AG04450 (cell line): ENCODE results near the gene SLC1A7. TPM values are rescaled to one million over a fixed set of nuclear protein-coding genes. Genes with fewer than 3 reads are reported as not detected.

Experiments used
- CTCF ChIA-PET: fragments of 300-600, 350-600 bp; formaldehyde crosslinking; extraction: SDS; loops from one replicate; lab custom pipeline; 2022; ENCODE audit warnings: antibody characterized with exemption, inconsistent platforms; lab: Charles Lee
- POLR2A ChIA-PET: fragments of 350-600 bp; formaldehyde crosslinking; extraction: SDS; loops from one replicate; lab custom pipeline; 2021; ENCODE audit warnings: antibody characterized with exemption, inconsistent platforms; lab: Yijun Ruan, JAX
- DNase-seq: peaks from one replicate; pipeline ENCODE4 v3.0.0-alpha.2; 2011; ENCODE audit warnings: low read depth, low spot score
- H3K27ac ChIP-seq: one replicate; pipeline ENCODE4 v1.5.1; 2012; ENCODE audit warnings: low read depth, low read length, control low read depth
- H3K27me3 ChIP-seq: one replicate; pipeline ENCODE4 v1.6.0; 2012; ENCODE audit warnings: low read length; ENCODE audit not compliant: control insufficient read depth, insufficient read depth
- H3K4me3 ChIP-seq: 2 replicates; pipeline ENCODE4 v1.5.1; 2011; ENCODE audit warnings: mild to moderate bottlenecking, low read depth, low read length, control low read depth
- H3K9me3 ChIP-seq: 2 replicates; pipeline ENCODE4 v1.5.1; 2012; ENCODE audit warnings: low read length; ENCODE audit not compliant: control insufficient read depth, insufficient read depth
- polyA plus RNA-seq: library from polyadenylated mRNA; depleted of rRNA; stranded (reverse); fragments of >200 nt; gene quantifications from 2 replicates; pipeline ENCODE4 v1.2.3, GENCODE V29; 2011
- TF ChIP-seq, protein P1 (sequence below): IDR thresholded peaks from 2 replicates; pipeline ENCODE4 v1.5.1; 2011; ENCODE audit warnings: low read depth, low read length, control low read depth, inconsistent platforms

The SLC1A7 gene
- polyA plus RNA-seq, 1 experiment, result 0.11 TPM

DNA sequence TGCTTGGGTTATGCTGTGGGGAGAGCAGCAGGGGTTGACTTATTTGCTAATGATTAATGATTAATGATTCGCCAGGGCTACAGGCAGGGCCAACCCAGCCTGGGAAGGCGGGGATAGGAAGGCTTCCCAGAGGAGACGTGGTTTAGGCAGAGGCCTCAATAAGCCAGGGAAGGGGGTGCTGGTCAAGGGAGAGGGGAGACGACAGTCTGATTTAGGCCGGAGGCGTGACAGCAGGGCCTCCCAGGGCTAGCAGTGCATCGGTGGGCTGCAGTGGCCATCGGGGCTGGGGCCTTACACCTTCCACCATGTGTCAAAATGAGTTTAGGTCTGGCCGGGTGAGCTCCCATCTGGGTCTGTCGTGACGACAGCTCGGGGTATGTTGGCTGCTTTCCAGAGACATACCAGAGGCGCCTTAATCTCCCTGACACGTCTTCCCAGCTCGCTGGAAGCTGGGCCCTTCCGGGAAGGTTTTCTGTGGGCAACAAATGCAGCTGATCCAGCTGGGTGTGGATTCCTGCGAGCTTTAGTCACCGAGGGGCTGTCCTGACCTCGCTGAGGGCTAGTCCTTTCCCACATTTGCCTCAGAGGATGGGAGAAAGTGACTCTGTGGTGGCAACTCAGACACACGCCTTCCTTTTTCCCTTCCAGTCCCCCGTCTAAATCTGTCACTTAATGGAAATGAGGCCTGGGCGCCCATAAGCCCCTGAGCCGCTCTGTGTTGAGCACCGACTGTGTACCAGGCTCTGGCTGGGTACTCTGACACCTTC lies 3.7 kb upstream of the SLC1A7 start:
- 0 out of 2 replicates have a peak overlapping the region, but pooled peaks have one; percentile 23 for H3K4me3 ChIP-seq
- H3K27me3 ChIP-seq, result no peaks in the 10 kb centered on the region
- no peaks in the 10 kb centered on the region for H3K9me3 ChIP-seq
- ChIA-PET POLR2A (interaction anchor here (0.8 to 1.7 kb wide), 10 partner anchors 10 to 103 kb away, joined by 3 to 28 read pairs (median 5); no protein-coding TSS in a partner anchor), CTCF (no interaction called here)
- peak; percentile 99 for DNase-seq
- TF ChIP-seq, protein P1, sequence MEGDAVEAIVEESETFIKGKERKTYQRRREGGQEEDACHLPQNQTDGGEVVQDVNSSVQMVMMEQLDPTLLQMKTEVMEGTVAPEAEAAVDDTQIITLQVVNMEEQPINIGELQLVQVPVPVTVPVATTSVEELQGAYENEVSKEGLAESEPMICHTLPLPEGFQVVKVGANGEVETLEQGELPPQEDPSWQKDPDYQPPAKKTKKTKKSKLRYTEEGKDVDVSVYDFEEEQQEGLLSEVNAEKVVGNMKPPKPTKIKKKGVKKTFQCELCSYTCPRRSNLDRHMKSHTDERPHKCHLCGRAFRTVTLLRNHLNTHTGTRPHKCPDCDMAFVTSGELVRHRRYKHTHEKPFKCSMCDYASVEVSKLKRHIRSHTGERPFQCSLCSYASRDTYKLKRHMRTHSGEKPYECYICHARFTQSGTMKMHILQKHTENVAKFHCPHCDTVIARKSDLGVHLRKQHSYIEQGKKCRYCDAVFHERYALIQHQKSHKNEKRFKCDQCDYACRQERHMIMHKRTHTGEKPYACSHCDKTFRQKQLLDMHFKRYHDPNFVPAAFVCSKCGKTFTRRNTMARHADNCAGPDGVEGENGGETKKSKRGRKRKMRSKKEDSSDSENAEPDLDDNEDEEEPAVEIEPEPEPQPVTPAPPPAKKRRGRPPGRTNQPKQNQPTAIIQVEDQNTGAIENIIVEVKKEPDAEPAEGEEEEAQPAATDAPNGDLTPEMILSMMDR, result no peak
- peak overlapping the region; percentile 100 for H3K27ac ChIP-seq

DNA sequence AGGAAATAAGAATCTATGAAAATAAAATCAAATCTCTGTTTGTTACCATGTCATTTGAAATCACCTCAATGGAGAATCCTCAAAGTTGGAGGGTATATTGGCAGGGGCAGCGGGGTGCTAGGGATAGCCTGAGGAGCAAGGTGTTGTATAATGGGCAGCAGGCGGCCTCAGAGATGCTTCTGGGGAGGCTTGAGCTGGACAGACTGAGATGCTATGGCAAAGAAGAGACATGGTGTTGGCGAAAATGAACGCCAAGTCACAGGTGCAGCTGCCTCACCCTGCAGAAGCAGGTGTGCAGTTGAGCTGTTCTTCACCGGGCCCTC lies 3.1 kb upstream of the SLC1A7 start:
- Histone ChIP-seq H3K27ac (peak overlapping the region; percentile 100), H3K4me3 (no peak overlapping the region), H3K9me3 (no peaks in the 10 kb centered on the region), H3K27me3 (no peaks in the 10 kb centered on the region)
- DNase-seq, result no peak
- TF ChIP-seq, protein P1, result no peak
- CTCF ChIA-PET, result no interaction called here
- POLR2A ChIA-PET, result interaction anchor here (0.8 to 1.7 kb wide), 8 partner anchors 10 to 102 kb away, joined by 3 to 28 read pairs (median 5); no protein-coding TSS in a partner anchor

- TF ChIP-seq, protein P1, result no peak
- Histone ChIP-seq H3K27ac (peak overlapping the region; percentile 100), H3K9me3 (no peaks in the 10 kb centered on the region), H3K4me3 (no peak overlapping the region), H3K27me3 (no peaks in the 10 kb centered on the region)
- DNase-seq, result no peak
- ChIA-PET CTCF (no interaction called here), POLR2A (interaction anchor here (1.2 to 1.7 kb wide), 5 partner anchors 9 to 38 kb away, joined by 4 to 28 read pairs (median 6); no protein-coding TSS in a partner anchor)
These were observed 2.7 kb upstream of the SLC1A7 start for GRCh38 chr1:53145051-53145600.

DNA sequence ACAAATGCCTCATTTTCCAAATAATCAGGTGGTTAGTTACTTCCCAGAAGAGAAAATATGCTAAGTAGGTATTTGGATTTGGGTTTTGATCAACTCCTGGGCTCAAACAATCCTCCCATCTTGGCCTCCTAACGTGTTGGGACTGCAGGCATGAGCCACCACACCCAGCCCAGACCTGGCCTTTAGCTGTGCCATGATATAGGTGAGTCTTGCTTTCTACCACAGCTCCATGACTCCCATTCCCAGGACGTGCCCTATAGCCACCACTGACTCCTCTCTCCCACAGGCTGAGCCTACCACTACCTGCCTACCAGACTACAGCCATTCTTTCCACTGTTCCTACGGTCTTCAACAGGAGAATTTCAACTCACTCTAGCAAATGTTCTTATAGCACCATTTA lies 1.8 kb upstream of the SLC1A7 start:
- TF ChIP-seq, protein P1, result no peak
- ChIA-PET POLR2A (interaction anchor here (0.6 kb wide), 1 partner anchor 36 kb away, joined by 6 read pairs; no protein-coding TSS in a partner anchor), CTCF (no interaction called here)
- Histone ChIP-seq H3K27ac (no peak overlapping the region), H3K9me3 (no peaks in the 10 kb centered on the region), H3K27me3 (no peaks in the 10 kb centered on the region), H3K4me3 (no peak overlapping the region)
- no peak for DNase-seq

DNA sequence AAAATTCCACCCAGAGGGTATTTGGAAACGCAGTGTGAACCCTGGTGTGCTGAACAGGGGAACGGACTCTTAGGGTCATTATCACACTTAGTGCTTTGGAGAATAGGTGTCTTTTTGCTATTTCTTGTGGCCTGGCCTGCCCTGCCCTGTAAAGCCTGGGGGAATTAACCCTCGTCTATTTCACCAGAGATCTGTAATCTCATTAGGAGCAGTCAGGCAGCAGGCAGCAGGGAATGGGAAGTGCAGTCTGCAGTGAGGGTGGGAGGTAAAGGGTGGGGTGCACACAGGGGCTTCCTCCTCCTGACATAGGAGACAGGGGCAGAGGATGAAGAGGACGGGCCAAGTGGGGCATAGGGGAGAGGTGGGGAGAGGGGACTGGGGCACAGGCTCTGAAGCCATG lies 1.1 kb upstream of the SLC1A7 start:
- CTCF ChIA-PET, result no interaction called here
- H3K27ac ChIP-seq, result no peak overlapping the region
- POLR2A ChIA-PET, result interaction anchor here (0.6 kb wide), 1 partner anchor 36 kb away, joined by 6 read pairs; no protein-coding TSS in a partner anchor
- H3K9me3 ChIP-seq, result no peaks in the 10 kb centered on the region
- TF ChIP-seq, protein P1, result no peak
- no peak for DNase-seq
- H3K27me3 ChIP-seq, result no peaks in the 10 kb centered on the region
- H3K4me3 ChIP-seq, result no peak overlapping the region
